Measurements from ENCODE around the gene RLN3.

Gene RLN3, protein sequence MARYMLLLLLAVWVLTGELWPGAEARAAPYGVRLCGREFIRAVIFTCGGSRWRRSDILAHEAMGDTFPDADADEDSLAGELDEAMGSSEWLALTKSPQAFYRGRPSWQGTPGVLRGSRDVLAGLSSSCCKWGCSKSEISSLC

DNA sequence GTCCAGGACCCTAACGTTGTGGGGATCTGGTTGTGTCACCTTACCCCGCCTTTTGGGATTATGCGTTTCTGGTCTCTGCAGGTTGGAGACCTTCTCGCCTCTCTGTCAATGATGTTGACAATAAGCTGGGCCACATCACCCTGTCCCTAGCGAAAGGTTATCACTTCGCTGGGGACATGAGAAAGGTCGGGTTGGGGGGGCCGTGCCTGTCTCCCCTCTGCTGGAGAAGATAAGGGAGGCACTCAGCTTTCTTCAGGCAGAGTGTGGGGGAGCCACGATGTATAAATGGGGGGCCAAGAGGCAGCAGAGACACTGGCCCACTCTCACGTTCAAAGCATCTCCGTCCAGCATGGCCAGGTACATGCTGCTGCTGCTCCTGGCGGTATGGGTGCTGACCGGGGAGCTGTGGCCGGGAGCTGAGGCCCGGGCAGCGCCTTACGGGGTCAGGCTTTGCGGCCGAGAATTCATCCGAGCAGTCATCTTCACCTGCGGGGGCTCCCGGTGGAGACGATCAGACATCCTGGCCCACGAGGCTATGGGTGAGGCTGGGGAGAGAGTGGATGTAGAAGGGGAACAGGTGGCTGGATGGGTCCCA is at the start of gene RLN3:
Gene RLN3, plus strand, starts transcription at position 293 of the 595 bp plus-strand sequence. Its CDS starts 57 bp downstream, at position 350.
- DNase-seq (ENCODE audit: low read depth in 2 of 2) = no peak

DNA sequence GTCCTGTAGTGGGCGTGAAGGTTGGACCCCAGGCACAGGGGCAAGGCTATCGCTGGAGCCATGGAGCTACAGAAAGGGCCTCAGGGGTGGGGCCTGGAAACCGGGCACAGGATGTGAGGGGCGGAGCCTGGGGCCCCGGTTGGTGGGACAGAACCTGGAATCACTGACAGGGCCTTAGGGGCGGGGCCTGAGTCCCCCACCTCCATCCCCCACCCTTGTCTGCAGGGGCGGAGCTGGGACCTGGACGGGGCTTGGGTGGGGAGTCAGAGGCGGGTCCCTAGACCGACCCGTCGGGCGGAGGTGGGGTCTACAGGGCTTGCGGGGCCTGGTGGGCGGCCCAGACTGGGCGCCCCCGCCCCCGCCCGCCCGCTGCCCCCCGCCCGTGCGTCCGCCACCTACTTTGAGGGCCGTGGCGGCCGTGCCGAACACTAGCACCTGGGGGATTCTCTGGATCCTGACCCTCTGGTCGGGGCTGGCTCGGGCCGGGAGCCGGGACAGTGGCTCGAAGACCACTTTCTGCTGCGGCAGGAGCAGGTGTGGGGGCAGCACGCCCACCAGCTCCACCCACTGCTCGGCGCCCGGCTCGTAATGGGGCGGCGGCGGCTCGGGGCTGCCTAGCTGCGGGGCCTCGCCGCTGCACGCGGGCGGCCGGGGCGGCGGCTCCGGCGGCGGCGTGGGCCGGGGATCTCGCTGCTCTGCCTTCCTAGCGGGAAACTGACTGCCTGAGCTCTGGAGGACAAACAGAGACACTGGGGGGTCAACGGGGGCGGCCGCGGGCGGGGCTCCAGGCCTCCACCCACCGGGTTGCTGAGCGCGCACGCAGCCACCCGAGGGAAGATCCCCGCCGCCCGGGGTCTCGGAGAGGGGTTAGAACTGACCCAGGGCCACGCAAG is 49.4 kb upstream of the RLN3 start:
- no peak for DNase-seq (ENCODE audit: low read depth in 2 of 2)

DNA sequence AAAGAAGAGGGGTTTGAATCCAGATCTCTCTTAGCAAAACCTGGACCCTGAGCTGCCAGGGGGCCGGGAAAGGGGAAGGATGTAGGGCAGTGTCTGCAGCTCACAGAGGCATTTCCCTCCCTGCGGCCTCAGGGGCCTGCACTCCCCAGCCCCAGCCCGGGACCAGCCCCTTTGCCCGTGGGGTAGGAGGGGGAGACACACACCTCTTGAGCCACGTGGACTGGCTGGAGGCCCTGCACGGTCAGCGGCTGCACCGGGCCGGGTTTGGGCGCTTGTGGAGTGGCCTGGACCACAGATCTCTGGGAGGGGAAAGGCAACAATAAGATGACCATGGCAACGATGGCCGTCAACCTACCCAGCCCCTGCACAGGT is 48.7 kb upstream of the RLN3 start:
- no peak for DNase-seq (ENCODE audit: low read depth in 2 of 2)

DNA sequence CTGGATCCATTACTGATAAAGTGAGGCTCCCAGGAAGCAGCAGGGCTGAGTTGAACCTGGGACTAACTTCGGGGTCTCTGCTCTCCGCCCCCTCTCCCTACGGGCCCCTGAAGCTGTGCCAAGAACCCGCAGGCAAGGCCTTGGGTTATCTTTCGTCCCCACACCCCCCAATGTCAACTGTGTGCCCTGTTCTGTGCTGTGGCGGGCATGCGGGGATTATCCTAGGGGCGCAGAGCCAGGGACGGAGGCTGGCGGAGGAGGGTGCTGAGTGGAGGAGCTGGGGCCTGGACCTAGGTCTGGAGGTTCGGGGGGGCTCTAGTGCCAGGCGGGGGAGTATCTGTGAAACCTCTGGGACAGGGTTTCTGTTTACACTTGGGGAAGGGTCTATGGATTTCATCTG is 48.3 kb upstream of the RLN3 start:
- no peak for DNase-seq (ENCODE audit: low read depth in 2 of 2)

DNA sequence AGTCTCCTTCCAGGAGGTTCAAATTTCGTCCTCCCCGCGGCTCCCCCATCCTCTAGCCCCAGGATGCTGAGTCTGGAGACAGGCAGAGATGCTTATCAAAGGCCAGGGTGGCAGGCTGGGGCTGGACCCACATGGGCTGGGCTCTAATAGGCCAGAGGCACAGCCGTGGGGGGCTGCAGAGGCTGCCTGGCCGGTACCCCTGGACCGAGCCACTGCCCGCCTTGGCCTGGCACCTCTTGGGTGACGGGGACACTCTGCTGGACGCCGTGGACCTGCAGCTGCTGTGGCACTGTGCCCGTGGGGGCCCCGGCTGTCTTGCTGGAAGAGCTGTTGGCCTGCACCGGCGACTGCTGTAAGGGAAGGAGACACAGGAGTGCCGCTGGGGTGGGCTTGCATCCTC is 47.6 kb upstream of the RLN3 start:
- DNase-seq (ENCODE audit: low read depth in 2 of 2) = no peak

DNA sequence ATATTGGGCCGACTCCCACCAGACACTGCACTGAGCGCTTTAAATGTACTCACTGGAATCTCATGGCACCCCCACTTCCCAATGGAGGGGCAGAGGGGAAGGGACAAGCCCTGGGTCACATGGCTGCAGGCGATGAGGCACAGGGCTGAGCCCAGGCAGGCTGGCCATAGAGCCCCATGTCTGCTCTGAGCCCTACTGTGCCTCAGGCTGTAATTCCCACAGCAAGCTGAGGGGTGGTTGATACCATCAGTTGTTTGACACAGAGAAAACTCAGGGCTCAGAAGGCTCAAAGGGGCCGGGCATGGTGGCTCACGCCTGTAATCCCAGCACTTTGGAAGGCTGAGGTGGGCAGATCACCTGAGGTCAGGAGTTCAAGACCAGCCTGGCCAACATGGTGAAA is 46.9 kb upstream of the RLN3 start:
- no peak for DNase-seq (ENCODE audit: low read depth in 2 of 2)

DNA sequence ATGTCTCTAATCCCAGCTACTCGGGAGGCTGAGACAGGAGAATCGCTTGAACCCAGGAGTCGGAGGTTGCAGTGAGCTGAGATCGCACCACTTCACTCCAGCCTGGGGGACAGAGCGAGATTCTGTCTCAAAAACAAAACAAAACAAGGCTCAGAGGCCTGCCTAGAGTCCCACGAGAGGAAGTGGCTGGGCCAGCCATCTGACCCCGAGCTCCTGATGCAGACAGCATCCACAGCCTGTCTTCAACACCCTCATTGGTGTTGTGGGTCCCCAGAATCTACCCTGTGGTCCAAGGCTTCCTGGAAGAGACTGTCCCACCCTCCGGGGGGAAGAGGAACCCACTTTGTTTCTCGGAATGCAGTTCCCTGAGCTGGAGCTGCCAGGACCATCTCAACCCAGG is 46.5 kb upstream of the RLN3 start:
- no peak for DNase-seq (ENCODE audit: low read depth in 2 of 2)

DNA sequence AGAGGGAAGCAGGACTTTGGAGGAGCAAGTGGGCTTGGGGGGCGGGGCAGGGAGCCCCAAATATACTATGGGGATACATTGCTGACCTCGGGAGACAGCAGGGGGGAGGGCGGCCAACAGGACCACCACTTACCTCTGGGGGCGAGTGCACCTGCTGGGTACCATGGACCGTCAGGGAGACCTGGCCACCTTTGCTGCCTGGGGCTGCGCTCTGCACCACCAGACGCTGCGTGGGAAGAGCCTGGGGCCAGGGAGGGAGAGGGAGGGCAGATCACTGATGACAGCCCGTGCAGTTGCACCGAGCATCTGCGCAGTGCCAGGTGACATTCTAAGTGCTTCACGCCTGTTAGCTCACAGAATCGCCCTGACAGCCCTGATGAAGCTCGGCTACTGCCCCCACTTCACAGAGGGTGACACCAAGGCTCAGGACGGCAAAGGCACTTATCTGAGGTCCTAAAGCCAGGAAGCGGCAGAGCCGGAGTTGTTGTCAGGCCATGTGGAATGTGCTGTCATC is 45.9 kb upstream of the RLN3 start:
- DNase-seq (ENCODE audit: low read depth in 2 of 2) = no peak

DNA sequence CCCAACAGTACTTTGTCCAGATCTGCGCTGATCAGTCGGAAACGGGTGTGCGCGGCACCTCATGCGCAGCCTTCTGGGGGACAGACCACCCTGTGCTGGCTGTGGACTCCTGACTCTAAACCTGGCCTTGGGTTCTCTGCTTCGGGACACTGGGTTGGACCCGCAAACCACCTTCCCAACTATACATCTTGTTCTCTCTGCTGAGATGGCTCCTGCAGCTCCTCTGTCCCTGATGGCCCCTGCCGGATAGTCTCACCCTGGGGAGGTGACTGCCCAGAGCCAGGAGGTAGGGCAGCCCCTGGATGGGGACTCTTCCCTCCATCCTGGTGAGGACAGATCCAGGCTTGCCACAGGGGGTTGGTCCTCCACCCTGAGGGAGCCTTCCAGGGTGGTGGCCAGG is 45.2 kb upstream of the RLN3 start:
- no peak for DNase-seq (ENCODE audit: low read depth in 2 of 2)

DNA sequence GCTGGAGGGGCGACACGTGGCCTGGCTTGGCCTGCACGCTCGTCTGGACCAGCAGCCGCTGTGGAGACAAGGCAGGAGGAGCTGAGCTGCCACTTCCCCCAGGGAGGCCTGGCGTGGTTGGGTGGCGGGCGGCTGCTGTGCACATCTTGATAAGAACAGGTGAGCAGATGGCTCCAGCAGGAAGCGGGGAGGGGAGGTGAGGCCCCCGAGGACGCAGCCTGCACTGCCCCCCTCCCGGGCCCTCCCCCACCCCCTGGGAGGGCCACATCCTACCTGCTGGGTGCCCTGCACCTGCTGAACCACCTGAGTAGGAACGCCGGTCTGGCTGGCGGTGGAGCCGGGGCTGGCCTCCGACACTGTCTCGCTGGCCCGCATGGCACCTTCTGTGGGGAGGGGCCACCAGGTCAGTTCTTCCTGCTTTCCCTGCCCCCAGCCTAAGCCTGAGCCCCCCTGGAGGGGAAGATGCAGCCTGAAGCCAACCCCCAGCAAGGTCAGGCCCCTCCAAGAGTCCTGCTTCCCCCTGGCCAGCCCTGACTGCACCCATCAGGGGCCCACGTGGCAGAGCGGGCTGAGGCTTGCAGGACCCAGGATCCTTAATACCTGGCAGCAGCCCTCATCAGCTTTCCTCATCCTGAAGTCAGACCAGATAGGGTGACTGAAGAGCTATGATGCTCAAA is 44.6 kb upstream of the RLN3 start:
- DNase-seq (ENCODE audit: low read depth in 2 of 2) = no peak

DNA sequence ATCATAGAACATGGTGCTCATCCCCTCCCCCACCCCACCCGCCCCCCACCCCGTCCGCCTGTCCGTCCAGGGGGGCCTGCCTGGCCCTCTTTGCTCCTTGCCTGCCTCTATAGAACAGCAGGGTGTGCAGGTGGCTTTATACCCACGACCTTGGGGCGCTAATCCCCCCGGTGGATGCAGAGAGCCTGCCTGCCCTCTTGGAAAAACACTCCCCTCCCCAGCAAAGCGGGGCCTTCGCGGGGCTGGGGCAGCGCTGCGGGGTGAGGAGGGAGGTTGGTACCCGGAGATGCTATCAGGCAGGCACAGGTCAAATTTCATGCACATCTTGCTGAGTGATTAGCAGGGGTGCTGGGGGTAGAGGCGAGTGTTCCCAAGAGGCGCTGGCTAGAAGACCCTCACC is 43.8 kb upstream of the RLN3 start:
- no peak for DNase-seq (ENCODE audit: low read depth in 2 of 2)

DNA sequence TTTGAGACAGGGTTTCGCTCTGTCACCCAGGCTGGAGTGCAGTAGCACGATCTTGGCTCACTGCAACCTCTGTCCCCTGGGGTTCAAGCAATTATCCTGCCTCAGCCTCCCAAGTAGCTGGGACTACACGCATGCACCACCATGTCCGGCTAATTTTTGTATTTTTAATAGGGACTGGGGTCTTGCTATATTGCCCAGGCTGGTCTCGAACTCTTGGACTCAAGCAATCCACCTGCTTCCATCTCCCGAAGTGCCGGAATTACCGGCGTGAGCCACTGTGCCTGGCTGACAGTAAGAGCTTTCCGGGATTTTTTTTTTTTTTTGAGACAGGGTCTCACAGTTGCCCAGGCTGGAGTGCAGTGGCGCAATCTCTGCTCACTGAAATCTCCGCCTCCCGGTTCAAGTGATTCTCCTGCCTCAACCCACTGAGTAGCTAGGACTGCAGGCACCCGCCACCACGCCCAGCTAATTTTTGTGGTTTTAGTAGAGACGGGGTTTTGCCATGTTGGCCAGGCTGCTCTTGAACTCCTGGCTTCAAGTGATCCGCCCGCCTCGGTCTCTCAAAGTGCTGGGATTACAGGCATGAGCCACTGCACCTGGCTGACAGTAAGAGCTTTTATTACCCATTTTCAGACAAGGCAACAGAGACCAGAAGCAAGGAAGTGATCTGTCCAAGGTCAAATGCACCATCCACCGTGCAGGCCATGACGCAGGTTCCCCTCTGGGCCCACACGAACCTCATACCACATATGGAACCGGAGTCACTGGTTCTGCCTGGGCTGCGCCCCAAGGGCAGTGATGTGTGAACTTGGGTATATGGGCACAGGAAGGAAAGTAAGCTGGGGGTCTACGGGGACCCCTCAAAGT is 42.8 kb upstream of the RLN3 start:
- no peak for DNase-seq (ENCODE audit: low read depth in 2 of 2)

DNA sequence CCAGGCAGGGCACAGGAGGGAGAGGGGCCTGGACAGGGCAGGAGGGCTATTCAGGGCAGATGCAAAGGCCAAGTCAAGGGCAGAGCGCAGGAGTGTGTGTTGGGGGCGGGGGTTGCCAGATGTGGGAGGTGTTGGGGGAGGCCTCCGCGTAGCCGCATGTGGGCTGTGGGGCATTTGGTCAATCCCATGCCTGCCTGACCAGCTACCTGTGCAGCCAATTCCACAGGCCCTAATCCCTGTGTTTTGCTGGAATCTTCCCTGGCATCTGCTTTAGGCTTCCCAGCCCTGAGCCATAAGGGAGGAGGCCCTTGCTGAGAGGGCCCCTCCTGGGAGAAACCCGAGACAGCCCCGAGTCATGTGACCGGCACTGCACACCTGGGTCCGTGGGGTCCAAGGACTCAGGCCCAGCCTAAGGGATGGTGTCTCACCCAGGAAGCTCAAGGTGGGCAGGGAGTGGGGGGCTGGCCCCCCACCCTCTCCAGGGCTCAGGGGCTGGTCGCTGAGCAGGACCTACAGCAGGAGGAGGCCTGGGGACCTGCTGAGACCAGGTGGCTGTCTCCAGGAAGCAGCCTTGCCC is 42.1 kb upstream of the RLN3 start:
- DNase-seq (ENCODE audit: low read depth in 2 of 2) = no peak

DNA sequence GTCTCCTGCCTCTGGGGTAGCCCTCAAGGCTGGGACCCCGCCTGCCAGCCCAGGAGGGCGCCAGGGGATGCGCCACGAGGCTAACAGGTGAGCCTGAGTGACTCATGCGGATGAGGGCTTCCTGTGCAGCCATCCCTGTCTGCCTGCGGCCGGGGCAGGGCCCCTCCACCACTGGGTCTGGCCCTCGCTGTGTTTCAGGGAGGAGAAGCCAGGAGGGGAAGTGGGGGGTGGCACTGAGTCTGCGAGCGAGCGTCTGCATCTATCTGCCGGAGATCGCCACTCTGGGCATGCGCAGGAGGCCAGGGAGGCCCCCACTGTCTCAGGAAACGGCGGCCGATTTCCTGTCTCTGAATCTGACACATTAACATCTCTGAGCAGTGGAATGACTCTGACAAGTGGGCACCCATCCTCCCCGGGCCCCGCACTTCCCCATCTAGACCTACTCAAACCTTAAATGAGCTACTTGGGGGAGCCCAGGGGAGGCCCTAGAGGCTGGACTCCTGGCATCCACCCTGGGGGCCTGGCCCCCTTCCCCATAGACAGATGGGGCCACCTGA is 41.5 kb upstream of the RLN3 start:
- DNase-seq (ENCODE audit: low read depth in 2 of 2) = peak; percentile 98

DNA sequence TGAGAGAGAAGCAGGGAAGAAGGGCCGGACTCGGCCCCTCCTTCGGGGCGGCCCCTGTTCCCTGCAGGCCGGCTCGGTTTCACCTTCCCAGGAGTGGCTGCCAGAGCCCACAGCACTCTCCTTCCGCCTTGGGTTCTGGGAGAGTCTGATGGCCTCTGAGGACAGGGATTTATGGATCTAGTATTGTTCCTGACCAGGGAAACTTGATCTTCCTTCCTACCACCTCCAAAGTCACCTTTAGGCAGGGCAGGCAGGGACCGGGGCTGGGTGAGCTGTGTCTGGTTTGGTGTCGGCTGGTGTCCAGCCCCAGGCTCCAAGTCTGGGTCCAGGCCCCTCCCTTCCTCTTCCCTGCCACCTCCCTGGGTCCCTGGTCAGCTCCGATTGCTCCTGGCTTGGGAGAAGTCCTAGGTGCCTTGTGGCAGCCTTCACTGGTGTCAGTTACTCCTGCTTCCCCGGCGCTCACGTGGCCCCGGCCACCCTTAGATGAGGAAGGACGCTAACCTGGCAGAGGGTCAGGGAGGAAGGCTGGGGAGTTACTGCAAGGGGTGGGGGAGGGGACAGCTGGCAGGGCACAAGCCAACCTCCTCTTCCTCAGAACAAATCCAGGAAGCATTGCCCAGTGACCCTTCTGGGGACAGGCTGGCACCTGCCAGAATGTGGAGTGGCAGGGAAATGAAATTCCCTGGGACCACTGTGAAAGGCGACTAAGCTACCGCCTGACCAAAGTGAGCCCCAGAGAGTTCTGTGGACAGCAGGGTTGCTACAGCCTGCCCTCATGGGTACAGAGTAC is 40.7 kb upstream of the RLN3 start:
- no peak for DNase-seq (ENCODE audit: low read depth in 2 of 2)

DNA sequence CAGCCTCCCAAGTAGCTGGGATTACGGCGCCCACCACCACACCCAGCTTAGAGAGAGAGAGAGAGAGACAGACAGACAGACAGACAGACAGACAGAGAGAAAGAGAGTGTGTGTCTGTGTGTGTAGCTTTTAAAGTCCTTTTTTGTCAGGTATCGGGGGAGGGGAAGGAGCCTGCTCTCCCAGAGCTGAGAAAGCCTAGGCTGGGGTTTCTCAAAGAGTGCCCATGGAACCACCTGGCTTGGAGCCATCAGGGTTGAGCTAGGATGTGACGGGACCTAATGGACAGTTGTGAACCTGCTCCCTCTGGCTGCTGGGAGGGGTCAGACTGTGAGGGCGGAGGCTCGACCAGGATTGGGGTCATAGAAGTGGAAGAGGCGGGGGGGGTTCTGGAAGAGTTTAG is 38.5 kb upstream of the RLN3 start:
- DNase-seq (ENCODE audit: low read depth in 2 of 2) = no peak

DNA sequence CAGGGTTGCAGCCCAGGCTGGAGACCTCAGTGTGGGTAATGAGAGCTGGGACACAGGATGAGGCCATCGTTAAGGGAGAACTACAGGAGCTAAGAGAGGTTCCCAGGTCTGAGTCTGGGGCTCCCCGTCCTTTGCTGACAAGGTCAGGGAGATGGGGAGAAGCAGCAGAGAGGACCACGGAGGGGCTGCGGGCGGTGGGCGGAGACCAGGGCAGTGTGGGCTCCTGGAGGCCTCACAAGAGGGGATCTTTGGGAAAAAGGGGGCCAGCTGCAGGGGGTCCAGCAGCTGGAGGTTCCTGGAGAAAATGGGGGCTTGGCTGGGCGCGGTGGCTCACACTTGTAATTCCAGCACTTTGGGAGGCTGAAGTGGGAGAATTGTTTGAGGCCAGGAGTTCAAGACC is 37.9 kb upstream of the RLN3 start:
- no peak for DNase-seq (ENCODE audit: low read depth in 2 of 2)

DNA sequence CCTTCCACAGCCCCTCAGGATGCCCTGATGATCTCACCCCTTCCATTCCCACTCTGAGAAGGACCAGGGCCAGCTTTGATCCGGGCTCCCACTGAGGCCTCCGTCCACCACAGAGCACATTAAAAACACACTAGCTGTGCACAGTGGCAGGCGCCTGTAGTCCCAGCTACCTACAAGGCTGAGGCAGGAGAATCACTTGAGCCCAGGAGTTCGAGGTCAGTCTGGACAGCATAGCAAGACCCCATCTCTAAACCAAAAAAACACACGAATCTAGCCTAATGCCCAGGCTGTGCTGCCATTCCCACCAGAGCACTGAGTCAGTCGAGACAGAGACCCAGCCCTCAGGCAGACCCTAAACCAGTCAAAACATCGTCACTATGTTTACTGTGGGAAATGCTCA is 35.9 kb upstream of the RLN3 start:
- DNase-seq (ENCODE audit: low read depth in 2 of 2) = no peak

DNA sequence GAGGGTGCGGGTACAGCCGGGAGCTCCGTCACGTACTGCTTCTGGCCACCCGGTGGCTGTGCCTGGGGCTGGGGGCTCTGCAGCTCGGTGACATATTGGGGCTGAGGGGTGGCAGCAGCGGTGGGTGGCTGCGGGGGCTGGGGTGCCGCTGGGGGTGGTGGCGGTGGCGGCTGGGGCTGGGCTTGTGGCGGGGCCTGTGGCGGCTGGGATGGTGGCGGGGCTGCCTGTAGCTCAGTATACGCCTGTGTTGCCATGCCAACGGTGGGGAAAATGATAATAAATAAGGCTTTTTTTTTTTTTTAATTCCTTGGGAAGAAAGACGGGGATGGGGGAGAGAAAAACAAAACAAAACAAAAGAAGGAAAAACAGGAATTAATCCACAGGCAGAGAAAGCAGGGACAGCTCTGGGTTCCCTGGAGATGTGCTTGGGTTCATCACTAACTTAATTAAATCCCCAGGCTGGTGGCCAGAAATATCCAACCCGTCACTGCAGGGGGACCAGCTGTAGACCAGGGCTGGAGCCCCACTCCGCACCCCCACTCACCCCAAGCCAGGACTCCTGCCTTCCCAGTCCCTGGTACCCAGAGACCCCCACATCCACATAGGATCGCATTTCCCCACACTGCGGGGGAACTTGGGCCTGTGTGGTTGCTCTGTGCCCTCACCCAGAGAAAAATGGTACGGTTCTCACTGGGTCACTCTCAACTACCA is 34.2 kb upstream of the RLN3 start:
- DNase-seq (ENCODE audit: low read depth in 2 of 2) = no peak

All from stimulated activated CD4-positive, alpha-beta T cell treated with anti-CD3 and anti-CD28 coated beads, Interleukin-1b, Interleukin-23, amount 100 ng/mL, for 4 hours (primary cell).